Chondrocyte (in vitro differentiated cells): ENCODE measurements around the gene DDX56. TPM values are rescaled to one million over a fixed set of nuclear protein-coding genes. Genes with fewer than 3 reads are reported as not detected.

Source experiments
- DNase-seq: peaks from one replicate; pipeline ENCODE4 v3.0.0; 2021; ENCODE audit warnings: mixed read lengths, low spot score
- H3K27ac Mint-ChIP-seq: one replicate; pipeline ENCODE4 v1.8.0; 2021; ENCODE audit warnings: mild to moderate bottlenecking, moderate library complexity, mixed read lengths; ENCODE audit not compliant: unreplicated experiment
- H3K27me3 Mint-ChIP-seq: 2 replicates; pipeline ENCODE4 v1.8.0; 2021; ENCODE audit warnings: low read depth, mixed read lengths
- H3K36me3 Mint-ChIP-seq: 2 replicates; pipeline ENCODE4 v1.8.0; 2021; ENCODE audit warnings: low read depth, mixed read lengths
- H3K4me1 Mint-ChIP-seq: 2 replicates; pipeline ENCODE4 v1.8.0; 2021; ENCODE audit warnings: low read depth, mild to moderate bottlenecking, mixed read lengths
- H3K4me3 Mint-ChIP-seq: one replicate; pipeline ENCODE4 v1.8.0; 2021; ENCODE audit warnings: mild to moderate bottlenecking, moderate library complexity, mixed read lengths; ENCODE audit not compliant: unreplicated experiment
- H3K9me3 Mint-ChIP-seq: 2 replicates; pipeline ENCODE4 v1.8.0; 2021; ENCODE audit warnings: low read depth, mixed read lengths
- total RNA-seq: library from RNA; stranded (reverse); gene quantifications from 3 replicates; pipeline ENCODE4 v1.2.1, GENCODE V29; 2021
- TF ChIP-seq, protein P1 (sequence below): fragments of 200-600 bp; sonication (generic); IDR thresholded peaks from 2 replicates; pipeline ENCODE4 v1.5.0; 2021; ENCODE audit warnings: antibody characterized with exemption, mild to moderate bottlenecking, moderate library complexity

Gene DDX56
- total RNA-seq, 1 donor from 2014 or later, result 48.7 TPM

DNA sequence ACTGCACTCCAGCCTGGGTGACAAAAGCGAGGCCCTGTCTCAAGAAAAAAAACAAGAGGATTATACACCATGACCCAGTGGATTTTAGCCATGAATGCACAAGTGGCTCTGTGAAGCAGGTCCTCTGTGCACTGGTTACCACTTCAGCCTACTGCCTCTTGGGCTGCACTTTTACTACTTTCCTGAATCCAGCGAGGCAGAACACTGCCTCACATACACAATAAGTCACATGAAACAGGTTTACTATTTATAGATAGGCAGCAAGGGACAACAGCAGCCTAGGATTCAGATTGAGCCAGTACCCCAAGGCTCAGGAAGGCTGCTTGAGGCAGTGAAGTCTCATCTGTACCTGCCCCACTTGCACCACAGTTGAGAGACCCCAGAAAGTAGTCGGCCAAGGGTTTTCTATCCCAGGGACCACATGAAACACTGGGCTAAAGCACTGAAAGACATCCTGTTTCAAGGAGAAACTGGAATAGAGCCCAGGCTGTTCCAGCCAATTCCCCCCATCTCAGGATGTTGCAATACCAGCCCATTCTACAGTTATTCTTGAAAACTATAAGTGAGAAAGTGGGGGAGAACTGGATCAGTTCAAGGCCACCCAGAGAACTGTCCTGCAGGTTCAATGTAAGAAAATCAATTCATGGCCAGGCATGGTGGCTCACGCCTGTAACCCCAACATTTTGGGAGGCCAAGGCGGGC, 22.4 kb upstream of the DDX56 start:
- no peaks in the 10 kb centered on the region for H3K4me1 Mint-ChIP-seq
- no peaks in the 10 kb centered on the region for H3K36me3 Mint-ChIP-seq
- DNase-seq, result no peak
- no peaks in the 10 kb centered on the region for H3K9me3 Mint-ChIP-seq
- no peak overlapping the region for H3K27ac Mint-ChIP-seq
- no peaks in the 10 kb centered on the region for H3K27me3 Mint-ChIP-seq
- H3K4me3 Mint-ChIP-seq, result no peak overlapping the region
- TF ChIP-seq, protein P1, sequence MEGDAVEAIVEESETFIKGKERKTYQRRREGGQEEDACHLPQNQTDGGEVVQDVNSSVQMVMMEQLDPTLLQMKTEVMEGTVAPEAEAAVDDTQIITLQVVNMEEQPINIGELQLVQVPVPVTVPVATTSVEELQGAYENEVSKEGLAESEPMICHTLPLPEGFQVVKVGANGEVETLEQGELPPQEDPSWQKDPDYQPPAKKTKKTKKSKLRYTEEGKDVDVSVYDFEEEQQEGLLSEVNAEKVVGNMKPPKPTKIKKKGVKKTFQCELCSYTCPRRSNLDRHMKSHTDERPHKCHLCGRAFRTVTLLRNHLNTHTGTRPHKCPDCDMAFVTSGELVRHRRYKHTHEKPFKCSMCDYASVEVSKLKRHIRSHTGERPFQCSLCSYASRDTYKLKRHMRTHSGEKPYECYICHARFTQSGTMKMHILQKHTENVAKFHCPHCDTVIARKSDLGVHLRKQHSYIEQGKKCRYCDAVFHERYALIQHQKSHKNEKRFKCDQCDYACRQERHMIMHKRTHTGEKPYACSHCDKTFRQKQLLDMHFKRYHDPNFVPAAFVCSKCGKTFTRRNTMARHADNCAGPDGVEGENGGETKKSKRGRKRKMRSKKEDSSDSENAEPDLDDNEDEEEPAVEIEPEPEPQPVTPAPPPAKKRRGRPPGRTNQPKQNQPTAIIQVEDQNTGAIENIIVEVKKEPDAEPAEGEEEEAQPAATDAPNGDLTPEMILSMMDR, result no peak

DNA sequence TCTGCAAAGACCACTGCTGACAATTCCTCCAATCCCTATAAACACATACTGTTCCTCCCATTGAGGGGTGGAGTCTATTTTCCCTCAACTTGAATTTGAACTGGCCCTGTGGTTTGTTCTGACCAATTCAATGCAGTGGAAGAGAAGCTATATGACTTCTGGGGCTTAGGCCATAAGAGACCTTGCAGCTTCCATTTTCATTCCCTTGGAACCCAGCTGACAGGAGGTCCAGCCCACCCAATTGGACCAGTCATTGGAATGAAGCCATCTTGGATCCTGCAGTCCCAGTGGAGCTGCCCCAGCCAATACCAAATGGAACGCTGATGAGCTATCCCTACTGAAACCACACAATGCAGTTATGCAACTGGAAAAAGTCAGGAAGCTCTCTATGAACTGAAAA, 17.2 kb upstream of the DDX56 start:
- no peak overlapping the region for H3K27ac Mint-ChIP-seq
- no peaks in the 10 kb centered on the region for H3K36me3 Mint-ChIP-seq
- H3K4me3 Mint-ChIP-seq, result no peak overlapping the region
- H3K9me3 Mint-ChIP-seq, result no peaks in the 10 kb centered on the region
- no peaks in the 10 kb centered on the region for H3K27me3 Mint-ChIP-seq
- peaks cover 5% of the 10 kb centered on the region for H3K4me1 Mint-ChIP-seq
- TF ChIP-seq, protein P1, result no peak
- peak; percentile 18 for DNase-seq

DNA sequence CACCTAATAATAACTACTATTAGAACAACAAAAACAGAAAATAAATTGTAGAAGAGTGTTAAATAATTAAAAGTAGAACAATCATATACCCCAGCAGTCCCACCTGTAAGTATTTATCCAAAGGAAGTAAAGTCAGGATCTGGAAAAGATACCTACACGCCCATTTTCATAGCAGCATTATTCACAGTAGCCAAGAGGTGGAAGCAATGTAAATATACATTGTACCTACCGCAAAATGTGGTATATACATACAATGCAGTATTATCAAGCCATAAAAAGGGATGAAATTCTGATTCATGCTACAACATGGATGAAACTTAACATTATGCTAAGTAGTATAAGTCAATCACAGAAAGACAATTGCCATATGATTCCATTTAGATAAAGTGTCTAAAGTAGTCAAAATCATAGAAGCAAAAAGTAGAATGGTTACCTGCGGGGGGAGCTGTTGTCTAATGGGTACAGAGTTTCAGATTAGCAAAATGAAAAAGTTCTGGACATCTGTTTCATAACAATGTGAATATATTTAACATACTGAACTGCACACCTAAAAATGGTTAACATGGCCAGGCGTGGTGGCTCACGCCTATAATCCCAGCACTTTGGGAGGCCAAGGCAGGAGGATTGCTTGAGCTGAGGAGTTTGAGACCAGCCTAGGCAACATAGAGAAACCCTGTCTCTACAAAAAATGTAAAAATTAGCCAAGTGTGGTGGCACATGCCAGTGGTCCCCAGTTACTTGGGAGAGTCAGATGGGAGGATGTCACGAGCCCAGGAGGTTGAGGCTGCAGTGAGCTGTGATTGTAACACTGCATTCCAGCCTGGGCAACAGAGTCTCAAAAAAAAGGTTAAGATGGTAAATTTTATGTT, 14.4 kb upstream of the DDX56 start:
- DNase-seq, result peak; percentile 13
- Mint-ChIP-seq H3K4me3 (no peak overlapping the region), H3K9me3 (no peaks in the 10 kb centered on the region), H3K27me3 (no peaks in the 10 kb centered on the region), H3K4me1 (peaks cover 5% of the 10 kb centered on the region), H3K27ac (no peak overlapping the region), H3K36me3 (no peaks in the 10 kb centered on the region)
- TF ChIP-seq, protein P1, result peak; percentile 92

DNA sequence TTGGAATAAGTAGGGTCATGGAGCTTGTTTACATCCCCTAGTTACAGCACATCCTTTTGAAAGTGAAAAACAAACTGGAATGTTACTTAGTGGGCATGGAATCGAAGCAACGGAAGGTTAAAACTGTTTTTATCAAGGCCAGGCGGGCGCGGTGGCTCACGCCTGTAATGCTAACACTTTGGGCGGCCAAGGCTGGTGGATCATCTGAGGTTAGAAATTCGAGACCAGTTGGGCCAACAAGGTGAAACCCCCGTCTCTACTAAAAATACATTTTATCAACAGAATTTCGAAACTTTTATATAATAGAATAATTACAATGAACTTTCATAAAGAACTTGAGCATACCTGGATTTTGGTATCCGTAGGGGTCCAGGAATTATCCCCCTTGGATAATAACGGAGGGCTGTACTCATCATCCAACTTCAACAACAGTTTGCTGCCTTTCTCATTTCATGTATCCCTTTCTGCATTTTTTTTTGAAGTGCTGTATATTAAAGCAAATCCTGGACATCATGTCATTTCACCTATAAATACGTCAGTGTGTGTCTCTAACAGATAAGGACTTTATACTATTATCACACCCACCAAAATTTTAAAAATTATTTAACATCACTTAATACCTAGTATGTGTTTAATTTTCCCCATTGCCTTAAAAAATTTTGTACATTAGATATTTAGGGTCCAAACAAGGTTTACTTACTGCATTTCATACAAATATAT, 9.6 kb upstream of the DDX56 start:
- TF ChIP-seq, protein P1, result no peak
- DNase-seq, result no peak
- Mint-ChIP-seq H3K27me3 (no peaks in the 10 kb centered on the region), H3K27ac (peak overlapping the region; percentile 95), H3K9me3 (no peaks in the 10 kb centered on the region), H3K4me1 (peaks cover 34% of the 10 kb centered on the region), H3K4me3 (peak overlapping the region; percentile 82), H3K36me3 (peaks cover 5% of the 10 kb centered on the region)
